ENCODE measurements around the gene NOL12. TPM values are rescaled to one million over a fixed set of nuclear protein-coding genes. Genes with fewer than 3 reads are reported as not detected.
"Not testable (repeated sequence)": the region's sequence is repeated elsewhere in the genome, so short reads cannot be mapped to it uniquely, and the experiment has no call there.

The NOL12 gene
- total RNA-seq, 1 experiment from 2014 or later = 45.1 TPM

- no peak for DNase-seq (ENCODE audit: low read depth)
These were observed 27.6 kb downstream of the NOL12 start for GRCh38 chr22:37713761-37714160.

GRCh38 chr22:37714634-37715033, 28.5 kb downstream of the NOL12 start:
- no peak for DNase-seq (ENCODE audit: low read depth)

- DNase-seq (ENCODE audit: low read depth) = no peak
These were observed 29.6 kb downstream of the NOL12 start for GRCh38 chr22:37715760-37716159.

GRCh38 chr22:37716708-37717107, 30.6 kb downstream of the NOL12 start:
- DNase-seq (ENCODE audit: low read depth) = peak; percentile 60

GRCh38 chr22:37717235-37717634, 31.1 kb downstream of the NOL12 start:
- not testable (repeated sequence) for DNase-seq (ENCODE audit: low read depth)

- DNase-seq (ENCODE audit: low read depth) = not testable (repeated sequence)
These were observed 31.7 kb downstream of the NOL12 start for GRCh38 chr22:37717746-37718305.

GRCh38 chr22:37725551-37726240, 39.6 kb downstream of the NOL12 start:
- no peak for DNase-seq (ENCODE audit: low read depth)

GRCh38 chr22:37726241-37726887, 40.2 kb downstream of the NOL12 start:
- peak; percentile 41 for DNase-seq (ENCODE audit: low read depth)

GRCh38 chr22:37728620-37729019, 42.5 kb downstream of the NOL12 start:
- DNase-seq (ENCODE audit: low read depth) = no peak

GRCh38 chr22:37731804-37732471, 45.8 kb downstream of the NOL12 start:
- DNase-seq (ENCODE audit: low read depth) = no peak

- no peak for DNase-seq (ENCODE audit: low read depth)
These were observed 46.8 kb downstream of the NOL12 start for GRCh38 chr22:37732699-37733607.

- no peak for DNase-seq (ENCODE audit: low read depth)
These were observed 47.7 kb downstream of the NOL12 start for GRCh38 chr22:37733625-37734401.

- DNase-seq (ENCODE audit: low read depth) = no peak
These were observed 48.2 kb downstream of the NOL12 start for GRCh38 chr22:37734402-37734700.

- DNase-seq (ENCODE audit: low read depth) = peak; percentile 32
These were observed 48.9 kb downstream of the NOL12 start for GRCh38 chr22:37734964-37735451.

- DNase-seq (ENCODE audit: low read depth) = no peak
These were observed 52.9 kb downstream of the NOL12 start for GRCh38 chr22:37739035-37739434.

- DNase-seq (ENCODE audit: low read depth) = no peak
These were observed 53.5 kb downstream of the NOL12 start for GRCh38 chr22:37739611-37740049.

- no peak for DNase-seq (ENCODE audit: low read depth)
These were observed 54.5 kb downstream of the NOL12 start for GRCh38 chr22:37740455-37741311.

- DNase-seq (ENCODE audit: low read depth) = peak; percentile 73
These were observed 55.2 kb downstream of the NOL12 start for GRCh38 chr22:37741312-37741795.
